H1 (cell line): Measurements from ENCODE around the gene IER5. TPM values are rescaled to one million over a fixed set of nuclear protein-coding genes. Genes with fewer than 3 reads are reported as not detected.

Experiments used
- CTCF ChIA-PET: fragments of 300-600 bp; sonication (Branson Sonifier 250); formaldehyde crosslinking; loops from one replicate; lab custom pipeline; 2021; ENCODE audit not compliant: partially characterized antibody; lab: Charles Lee
- POLR2A ChIA-PET: fragments of 300-600 bp; sonication (Branson Sonifier 250); formaldehyde crosslinking; loops from one replicate; lab custom pipeline; 2021; ENCODE audit warnings: inconsistent platforms; ENCODE audit not compliant: partially characterized antibody; lab: Charles Lee
- DNase-seq, 2 experiments: peaks; one replicate each; pipeline versions ENCODE4 v3.0.0 to v3.0.0-alpha.2; 2010 to 2022; ENCODE audit warnings: low spot score in 2 of 2, low read depth in 1 of 2, mixed read lengths in 1 of 2
- FAIRE-seq: peaks from 2 replicates; lab custom pipeline; 2011; peaks lifted over from hg19 to GRCh38; lab: Jason Lieb, UNC
- H2AFZ ChIP-seq: 2 replicates; pipeline ENCODE4 v1.8.1; 2012; ENCODE audit warnings: low read length, inconsistent platforms
- H2AK5ac ChIP-seq: 2 replicates; pipeline ENCODE4 v1.6.1; 2013; ENCODE audit warnings: low read depth, low read length
- H2BK120ac ChIP-seq: replicated peaks from 2 replicates; pipeline ENCODE3; 2013; ENCODE audit warnings: low read depth, low read length, inconsistent platforms
- H2BK12ac ChIP-seq: 2 replicates; pipeline ENCODE4 v1.6.1; 2013; ENCODE audit warnings: low read depth, low read length
- H2BK15ac ChIP-seq: 2 replicates; pipeline ENCODE4 v1.6.1; 2013; ENCODE audit warnings: low read length
- H2BK20ac ChIP-seq: 2 replicates; pipeline ENCODE4 v1.6.1; 2013; ENCODE audit warnings: low read length
- H2BK5ac ChIP-seq: 2 replicates; pipeline ENCODE4 v1.6.1; 2013; ENCODE audit warnings: low read depth, low read length
- H3K14ac ChIP-seq: 2 replicates; pipeline ENCODE4 v1.6.1; 2013; ENCODE audit warnings: inconsistent platforms; ENCODE audit not compliant: insufficient read length
- H3K18ac ChIP-seq: 2 replicates; pipeline ENCODE4 v1.6.1; 2013; ENCODE audit warnings: low read length; ENCODE audit errors: extremely low read depth
- H3K23ac ChIP-seq: 2 replicates; pipeline ENCODE4 v1.6.1; 2013; ENCODE audit warnings: inconsistent platforms; ENCODE audit not compliant: insufficient read length
- H3K23me2 ChIP-seq: 2 replicates; pipeline ENCODE4 v1.6.1; 2013; ENCODE audit warnings: low read depth, low read length
- H3K27ac ChIP-seq: 2 replicates; pipeline ENCODE4 v1.6.1; 2011; ENCODE audit warnings: low read depth, low read length, inconsistent platforms
- H3K27me3 ChIP-seq, 4 experiments: replicated peaks in 1 of 4; 1 replicate in 1 of 4; 2 replicates in 3 of 4; pipeline versions ENCODE4 v1.6.1 to v1.8.1; 2011 to 2013; ENCODE audit warnings: low read length in 3 of 4, mild to moderate bottlenecking in 3 of 4, inconsistent platforms in 2 of 4, mixed read lengths in 2 of 4, moderate library complexity in 1 of 4; ENCODE audit not compliant: control insufficient read depth in 3 of 4, insufficient read depth in 3 of 4; ENCODE audit errors: extremely low read depth in 1 of 4
- H3K36me3 ChIP-seq, 4 experiments: 2 replicates each; pipeline versions ENCODE4 v1.6.1 to v1.8.1; 2011 to 2013; ENCODE audit warnings: mild to moderate bottlenecking in 4 of 4, low read length in 3 of 4, moderate library complexity in 2 of 4, control low read depth in 1 of 4, inconsistent platforms in 1 of 4; ENCODE audit not compliant: insufficient read depth in 4 of 4, control insufficient read depth in 2 of 4
- H3K4ac ChIP-seq: replicated peaks from 2 replicates; pipeline ENCODE3; 2013; ENCODE audit warnings: low read length, low read depth, mixed read lengths, inconsistent platforms; ENCODE audit not compliant: insufficient read length
- H3K4me1 ChIP-seq, 4 experiments: replicated peaks in 1 of 4; 1 replicate in 1 of 4; 2 replicates in 3 of 4; pipeline versions ENCODE4 v1.6.1 to v1.8.1; 2011 to 2013; ENCODE audit warnings: low read length in 3 of 4, inconsistent platforms in 2 of 4, mixed read lengths in 1 of 4; ENCODE audit not compliant: insufficient read depth in 4 of 4, control insufficient read depth in 3 of 4
- H3K4me2 ChIP-seq, 2 experiments: 2 replicates each; pipeline versions ENCODE4 v1.6.1 to v1.8.1; 2011 to 2013; ENCODE audit warnings: low read depth in 2 of 2, low read length in 2 of 2, control low read depth in 1 of 2, inconsistent platforms in 1 of 2, mild to moderate bottlenecking in 1 of 2; ENCODE audit not compliant: insufficient read depth in 1 of 2
- H3K4me3 ChIP-seq, 4 experiments: fragments of 200-600, 300-600 bp in 1 of 4; sonication (generic), shearing (Covaris generic), sonication (Bioruptor Twin) in 1 of 4; 2 replicates each; pipeline versions ENCODE4 v1.5.1 to v1.8.1; 2011 to 2016; ENCODE audit warnings: low read length in 4 of 4, low read depth in 3 of 4, control low read depth in 2 of 4, inconsistent platforms in 2 of 4, mild to moderate bottlenecking in 2 of 4, mixed read lengths in 1 of 4, moderate library complexity in 1 of 4; ENCODE audit not compliant: insufficient read depth in 2 of 4; ENCODE audit errors: extremely low read depth in 1 of 4
- H3K56ac ChIP-seq: replicated peaks from 2 replicates; pipeline ENCODE3; 2013; ENCODE audit warnings: low read depth, mild to moderate bottlenecking, mixed read lengths, low read length, inconsistent platforms; ENCODE audit not compliant: insufficient read length
- H3K79me1 ChIP-seq: 2 replicates; pipeline ENCODE4 v1.6.1; 2013; ENCODE audit warnings: low read depth, low read length, control low read depth
- H3K79me2 ChIP-seq, 2 experiments: 2 replicates each; pipeline versions ENCODE4 v1.6.1 to v1.8.1; 2012 to 2013; ENCODE audit warnings: low read length in 2 of 2, mild to moderate bottlenecking in 2 of 2, inconsistent platforms in 1 of 2; ENCODE audit not compliant: insufficient read depth in 2 of 2, control insufficient read depth in 1 of 2
- H3K9ac ChIP-seq, 4 experiments: replicated peaks in 1 of 4; 1 replicate in 1 of 4; 2 replicates in 3 of 4; pipeline versions ENCODE4 v1.6.1 to v1.8.1; 2011 to 2013; ENCODE audit warnings: low read depth in 3 of 4, low read length in 3 of 4, control low read depth in 2 of 4, mild to moderate bottlenecking in 2 of 4, moderate library complexity in 2 of 4, inconsistent platforms in 1 of 4; ENCODE audit errors: extremely low read depth in 1 of 4
- H3K9me3 ChIP-seq, 2 experiments: 2 replicates each; pipeline versions ENCODE4 v1.6.1 to v1.8.1; 2012 to 2013; ENCODE audit warnings: mild to moderate bottlenecking in 2 of 2, moderate library complexity in 2 of 2, control low read depth in 1 of 2, inconsistent platforms in 1 of 2, low read depth in 1 of 2, low read length in 1 of 2, mixed read lengths in 1 of 2; ENCODE audit not compliant: insufficient read depth in 2 of 2
- H4K20me1 ChIP-seq, 2 experiments: replicated peaks in 1 of 2; 2 replicates each; pipeline versions ENCODE3 to v1.8.1; 2011 to 2013; ENCODE audit warnings: inconsistent platforms in 2 of 2, low read length in 2 of 2, mild to moderate bottlenecking in 1 of 2; ENCODE audit not compliant: insufficient read depth in 2 of 2, control insufficient read depth in 1 of 2
- H4K5ac ChIP-seq: 2 replicates; pipeline ENCODE4 v1.6.1; 2013; ENCODE audit warnings: low read length, low read depth, mixed read lengths, inconsistent platforms; ENCODE audit not compliant: insufficient read length
- H4K8ac ChIP-seq: 2 replicates; pipeline ENCODE4 v1.8.0; 2013; ENCODE audit warnings: mild to moderate bottlenecking, moderate library complexity, low read length, inconsistent platforms; ENCODE audit not compliant: insufficient read depth; ENCODE audit errors: extremely low read depth
- H4K91ac ChIP-seq: replicated peaks from 2 replicates; pipeline ENCODE3; 2013; ENCODE audit warnings: low read length, mixed read lengths, inconsistent platforms; ENCODE audit not compliant: insufficient read length
- CEBPB ChIP-seq: IDR thresholded peaks from 2 replicates; pipeline ENCODE4 v1.6.1; 2012; ENCODE audit warnings: low read depth, low read length
- EGR1 ChIP-seq: IDR thresholded peaks from 2 replicates; pipeline ENCODE4 v1.6.1; 2011; ENCODE audit warnings: low read depth, low read length, borderline replicate concordance
- KDM1A ChIP-seq: fragments of 200-600, 300-600 bp; sonication (generic); IDR thresholded peaks from 2 replicates; pipeline ENCODE4 v1.7.1; 2016; ENCODE audit warnings: mild to moderate bottlenecking, low read length, borderline replicate concordance
- NANOG ChIP-seq: IDR thresholded peaks from 2 replicates; pipeline ENCODE4 v1.6.1; 2011; ENCODE audit warnings: low read length, low read depth, mild to moderate bottlenecking, inconsistent platforms; ENCODE audit not compliant: insufficient read depth, poor library complexity, severe bottlenecking
- PHF8 ChIP-seq: fragments of 200-600 bp; sonication (generic); conservative IDR thresholded peaks from 2 replicates; pipeline ENCODE4 v1.7.1; 2012; ENCODE audit warnings: low read depth, mild to moderate bottlenecking, inconsistent platforms, low read length, moderate library complexity
- RAD21 ChIP-seq, 2 experiments: IDR thresholded peaks in 1 of 2; conservative IDR thresholded peaks in 1 of 2; 2 replicates each; pipeline ENCODE4 v1.6.1; 2011; ENCODE audit warnings: low read depth in 2 of 2, low read length in 2 of 2, improper control_type of control experiment in 1 of 2, inconsistent platforms in 1 of 2, mild to moderate bottlenecking in 1 of 2, moderate library complexity in 1 of 2
- SP1 ChIP-seq: IDR thresholded peaks from 2 replicates; pipeline ENCODE4 v1.6.1; 2011; ENCODE audit warnings: low read depth, low read length
- SP4 ChIP-seq: IDR thresholded peaks from 2 replicates; pipeline ENCODE4 v1.6.1; 2012; ENCODE audit warnings: low read length, inconsistent platforms
- TBP ChIP-seq: IDR thresholded peaks from 2 replicates; pipeline ENCODE4 v1.6.1; 2011; ENCODE audit warnings: low read depth, low read length, improper control_type of control experiment
- WGBS, 2 experiments: shearing (Covaris generic) in 1 of 2; methylation state at CpG; one replicate each; pipeline versions ENCODE4 v1.1.6 to v1.1.7; 2013 to 2015; ENCODE audit warnings: low lambda C conversion rate in 2 of 2, mixed read lengths in 2 of 2, inconsistent platforms in 1 of 2, low coverage in 1 of 2, missing lambda C conversion rate in 1 of 2; ENCODE audit not compliant: insufficient replicate concordance in 2 of 2, insufficient coverage in 1 of 2, insufficient read length in 1 of 2; ENCODE audit errors: extremely low coverage in 1 of 2, missing lambda C conversion rate in 1 of 2; 5-methylcytosine and 5-hydroxymethylcytosine counted together
- polyA plus RNA-seq, 7 experiments: library from polyadenylated mRNA; depleted of rRNA in 3 of 7; stranded (reverse) in 5 of 7; unstranded in 2 of 7; fragments of >200 nt in 5 of 7; fragments of 200-250 nt in 2 of 7; gene quantifications; 1 replicate in 5 of 7; 2 replicates in 1 of 7; 4 replicates in 1 of 7; pipeline versions ENCODE4 v1.2.1 to v1.2.3, GENCODE V29; 2011 to 2013; ENCODE audit warnings: missing spikeins in 2 of 7, mixed read lengths in 2 of 7
- total RNA-seq: library from RNA; stranded (reverse); fragmentation: NEBNext Ultra II Directional; extraction: Animal tissue kit (Norgen Biotek cat#: 25700); gene quantifications from 2 replicates; pipeline ENCODE4 v1.2.1, GENCODE V29; 2021
- TF ChIP-seq, protein P1 (sequence below): IDR thresholded peaks from 2 replicates; pipeline ENCODE4 v1.6.1; 2012; ENCODE audit warnings: inconsistent platforms
- TF ChIP-seq, protein P2 (sequence below): IDR thresholded peaks from 2 replicates; pipeline ENCODE4 v1.6.1; 2012; ENCODE audit warnings: low read length, inconsistent platforms

IER5 gene
- total and polyA plus RNA-seq, 2 of the 8 experiments (the other 6 are each of a cell fraction or from before 2014, with no cell fraction given) = 3.5 to 7.7 TPM

DNA sequence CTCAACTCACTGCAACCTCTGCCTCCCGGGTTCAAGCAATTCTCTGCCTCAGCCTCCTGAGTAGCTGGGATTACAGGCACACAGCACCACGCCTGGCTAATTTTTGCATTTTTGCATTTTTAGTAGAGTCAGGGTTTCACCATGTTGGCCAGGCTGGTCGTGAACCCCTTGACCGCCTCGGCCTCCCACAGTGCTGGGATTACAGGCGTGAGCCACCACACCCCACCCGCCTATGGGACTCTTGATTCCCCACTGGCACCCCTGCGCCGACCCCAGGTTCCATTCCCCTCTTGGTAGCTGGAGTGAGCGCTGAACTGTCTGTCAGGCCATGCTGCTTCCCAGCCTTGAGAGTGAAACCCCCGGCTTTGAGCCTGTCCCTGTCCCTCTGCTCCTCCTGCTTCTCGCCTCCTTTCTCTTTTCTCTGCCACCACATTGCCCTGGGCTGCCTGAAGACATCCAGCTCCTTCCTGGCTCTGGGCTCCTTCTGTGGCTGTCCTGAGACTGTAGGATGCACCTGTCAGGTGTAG, 48.8 kb downstream of the IER5 start:
- Histone ChIP-seq H3K27ac (no peak overlapping the region), H3K79me2 (no peaks in the 10 kb centered on the region), H3K4me2 (no peak overlapping the region), H4K8ac (no peak overlapping the region), H2BK5ac (peak overlapping the region; percentile 60; the same call in 1 of the 2 replicates), H2AK5ac (no peak overlapping the region), H3K4ac (peak overlapping the region; percentile 32), H3K36me3 (no peaks in the 10 kb centered on the region), H3K79me1 (no peaks in the 10 kb centered on the region), H3K9ac (no peak overlapping the region), H2BK12ac (peak overlapping the region; percentile 75; the same call in 1 of the 2 replicates), H4K20me1 (no peaks in the 10 kb centered on the region), H4K5ac (no peak overlapping the region), H3K14ac (no peak overlapping the region), H2BK120ac (no peak overlapping the region), H3K9me3 (no peaks in the 10 kb centered on the region), H2AFZ (no peak overlapping the region), H3K56ac (no peak overlapping the region), H3K18ac (no peak overlapping the region; the same call in 1 of the 2 replicates), H2BK20ac (no peak overlapping the region), H3K4me3 (no peak overlapping the region), H3K4me1 (peaks cover 9 to 19% (median 17%) of the 10 kb centered on the region in 4 experiments), H3K23ac (no peak overlapping the region), H3K27me3 (peaks cover 0 to 2% (median under 1%) of the 10 kb centered on the region in 4 experiments; a peak in 1 of 7 replicates), H2BK15ac (no peak overlapping the region), H3K23me2 (peaks cover 7% of the 10 kb centered on the region; the same call in 1 of the 2 replicates), H4K91ac (no peak overlapping the region)
- POLR2A ChIA-PET = interaction anchor here (1.2 to 1.6 kb wide), 2 partner anchors 27 to 48 kb away, joined by 3 to 5 read pairs; no protein-coding TSS in a partner anchor
- FAIRE-seq (no peak), DNase-seq (no peak)
- CTCF ChIA-PET = interaction anchor here (1.5 to 9.0 kb wide), 5 partner anchors 9 to 100 kb away, joined by 3 to 115 read pairs (median 7); no protein-coding TSS in a partner anchor
- WGBS, 2 experiments = 88% methylated on average over 11 of the region's 12 CpGs; no CpG with 5 or more reads in 1 of the 2 experiments
- TF ChIP-seq SP1 = no peak
- TF ChIP-seq, protein P1, sequence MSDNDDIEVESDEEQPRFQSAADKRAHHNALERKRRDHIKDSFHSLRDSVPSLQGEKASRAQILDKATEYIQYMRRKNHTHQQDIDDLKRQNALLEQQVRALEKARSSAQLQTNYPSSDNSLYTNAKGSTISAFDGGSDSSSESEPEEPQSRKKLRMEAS = no peak
- TF ChIP-seq TBP = no peak
- no peak for TF ChIP-seq NANOG
- no peak for TF ChIP-seq PHF8
- TF ChIP-seq KDM1A = no peak
- no peak for TF ChIP-seq RAD21 (IDR thresholded peaks at IDR 0.05 in 1 of 2, conservative IDR thresholded peaks at IDR 0.05 in 1 of 2; ENCODE audit: low read depth in 2 of 2, low read length in 2 of 2)
- no peak for TF ChIP-seq SP4
- TF ChIP-seq, protein P2, sequence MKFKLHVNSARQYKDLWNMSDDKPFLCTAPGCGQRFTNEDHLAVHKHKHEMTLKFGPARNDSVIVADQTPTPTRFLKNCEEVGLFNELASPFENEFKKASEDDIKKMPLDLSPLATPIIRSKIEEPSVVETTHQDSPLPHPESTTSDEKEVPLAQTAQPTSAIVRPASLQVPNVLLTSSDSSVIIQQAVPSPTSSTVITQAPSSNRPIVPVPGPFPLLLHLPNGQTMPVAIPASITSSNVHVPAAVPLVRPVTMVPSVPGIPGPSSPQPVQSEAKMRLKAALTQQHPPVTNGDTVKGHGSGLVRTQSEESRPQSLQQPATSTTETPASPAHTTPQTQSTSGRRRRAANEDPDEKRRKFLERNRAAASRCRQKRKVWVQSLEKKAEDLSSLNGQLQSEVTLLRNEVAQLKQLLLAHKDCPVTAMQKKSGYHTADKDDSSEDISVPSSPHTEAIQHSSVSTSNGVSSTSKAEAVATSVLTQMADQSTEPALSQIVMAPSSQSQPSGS = no peak
- TF ChIP-seq CEBPB = no peak
- TF ChIP-seq EGR1 = no peak
